GM23338 (cell line): Measurements from ENCODE around the gene CWC22. TPM values are rescaled to one million over a fixed set of nuclear protein-coding genes. Genes with fewer than 3 reads are reported as not detected.

Source experiments
- ATAC-seq: fragments of 200-7000 bp; cut with Tn5 transposase; 3 replicates; pipeline ENCODE4 v1.9.1; 2020
- DNase-seq: peaks from one replicate; pipeline ENCODE4 v3.0.0-alpha.2; 2015; ENCODE audit warnings: low spot score
- H2AFZ ChIP-seq: fragments of 200-600 bp; sonication (generic); 2 replicates; pipeline ENCODE4 v1.8.0; 2016; ENCODE audit warnings: antibody characterized with exemption, mild to moderate bottlenecking, moderate library complexity
- H3F3A ChIP-seq: fragments of 200-600 bp; sonication (generic); replicated peaks from 2 replicates; pipeline ENCODE4 v1.8.0; 2017; ENCODE audit warnings: antibody characterized with exemption, mixed run types, low read depth
- H3K27ac ChIP-seq: fragments of 200-600 bp; sonication (generic); 2 replicates; pipeline ENCODE4 v1.6.1; 2016; ENCODE audit warnings: low read depth
- H3K27me3 ChIP-seq: fragments of 200-600 bp; sonication (generic); 2 replicates; pipeline ENCODE4 v1.8.0; 2016; ENCODE audit warnings: mild to moderate bottlenecking, mixed run types, moderate library complexity; ENCODE audit not compliant: insufficient read depth
- H3K36me3 ChIP-seq: fragments of 200-600 bp; sonication (generic); 2 replicates; pipeline ENCODE4 v1.8.0; 2016; ENCODE audit warnings: mild to moderate bottlenecking; ENCODE audit not compliant: insufficient read depth
- H3K4me1 ChIP-seq: fragments of 200-600 bp; sonication (generic); 2 replicates; pipeline ENCODE4 v1.8.0; 2016; ENCODE audit warnings: mild to moderate bottlenecking, moderate library complexity; ENCODE audit not compliant: insufficient read depth
- H3K4me2 ChIP-seq: fragments of 200-600 bp; sonication (generic); 2 replicates; pipeline ENCODE4 v1.7.1; 2017; ENCODE audit warnings: mixed run types
- H3K4me3 ChIP-seq: fragments of 200-600 bp; sonication (generic); 2 replicates; pipeline ENCODE4 v1.6.1; 2016; ENCODE audit warnings: mixed run types
- H3K79me2 ChIP-seq: fragments of 200-600 bp; sonication (generic); replicated peaks from 2 replicates; pipeline ENCODE4 v1.8.0; 2017; ENCODE audit warnings: mild to moderate bottlenecking; ENCODE audit not compliant: insufficient read depth
- H3K9me2 ChIP-seq: fragments of 200-600 bp; sonication (generic); 2 replicates; pipeline ENCODE4 v1.8.0; 2017; ENCODE audit not compliant: insufficient read depth
- H4K20me1 ChIP-seq: fragments of 200-600 bp; sonication (generic); replicated peaks from 2 replicates; pipeline ENCODE4 v1.8.0; 2017; ENCODE audit warnings: mild to moderate bottlenecking; ENCODE audit not compliant: insufficient read depth
- H3K27ac Mint-ChIP-seq: 2 replicates; pipeline ENCODE4 v1.8.0; 2020; ENCODE audit warnings: inconsistent platforms, mild to moderate bottlenecking, moderate library complexity, mixed read lengths
- H3K27me3 Mint-ChIP-seq: 3 replicates; pipeline ENCODE4 v1.8.0; 2022; ENCODE audit warnings: low read depth, mild to moderate bottlenecking, moderate library complexity, mixed read lengths, inconsistent platforms; ENCODE audit not compliant: insufficient read depth, poor library complexity
- H3K36me3 Mint-ChIP-seq: 3 replicates; pipeline ENCODE4 v1.8.0; 2021; ENCODE audit warnings: low read depth, mild to moderate bottlenecking, inconsistent platforms, moderate library complexity, mixed read lengths
- H3K4me1 Mint-ChIP-seq: 3 replicates; pipeline ENCODE4 v1.8.0; 2020; ENCODE audit warnings: mild to moderate bottlenecking, inconsistent platforms, mixed read lengths
- H3K4me3 Mint-ChIP-seq: 3 replicates; pipeline ENCODE4 v1.8.0; 2021; ENCODE audit warnings: moderate library complexity, mild to moderate bottlenecking, inconsistent platforms, mixed read lengths
- H3K9me3 Mint-ChIP-seq: 3 replicates; pipeline ENCODE4 v1.8.0; 2020; ENCODE audit warnings: moderate library complexity, mild to moderate bottlenecking, inconsistent platforms, mixed read lengths
- CREB1 ChIP-seq: fragments of 250-450 bp; sonication (Bioruptor Pico); IDR thresholded peaks from 2 replicates; pipeline ENCODE4 v1.5.0; 2020; ENCODE audit warnings: low read depth, mild to moderate bottlenecking, moderate library complexity
- EZH2 ChIP-seq: fragments of 200-600 bp; sonication (generic); IDR thresholded peaks from one replicate; pipeline ENCODE4 v1.8.0; 2017; ENCODE audit warnings: antibody characterized with exemption, mild to moderate bottlenecking, low read depth; ENCODE audit not compliant: unreplicated experiment
- EZH2phosphoT487 ChIP-seq: fragments of 200-600 bp; sonication (generic); IDR thresholded peaks from one replicate; pipeline ENCODE4 v1.8.1; 2018; ENCODE audit warnings: antibody characterized with exemption; ENCODE audit not compliant: unreplicated experiment
- JUNB ChIP-seq: IDR thresholded peaks from one replicate; pipeline ENCODE4 v1.6.1; 2016; ENCODE audit warnings: antibody characterized with exemption; ENCODE audit not compliant: unreplicated experiment
- POLR2AphosphoS5 ChIP-seq: IDR thresholded peaks from 2 replicates; pipeline ENCODE4 v1.6.1; 2016; ENCODE audit warnings: antibody characterized with exemption, low read depth
- STAT1 ChIP-seq: IDR thresholded peaks from one replicate; pipeline ENCODE4 v1.6.1; 2016; ENCODE audit warnings: antibody characterized with exemption; ENCODE audit not compliant: unreplicated experiment
- ZNF114 ChIP-seq: fragments of 250-450 bp; sonication (Bioruptor Pico); IDR thresholded peaks from 2 replicates; pipeline ENCODE4 v1.5.0; 2020; ENCODE audit warnings: mild to moderate bottlenecking, moderate library complexity
- ZNF331 ChIP-seq: fragments of 250-450 bp; sonication (Bioruptor Pico); IDR thresholded peaks from 2 replicates; pipeline ENCODE4 v1.5.0; 2020; ENCODE audit warnings: low read depth, mild to moderate bottlenecking, moderate library complexity
- polyA plus RNA-seq: library from polyadenylated mRNA; unstranded; fragments of >200 nt; fragmentation: Nextera tagmentation; extraction: Ambion mirVana; gene quantifications from 2 replicates; pipeline ENCODE4 v1.2.1, GENCODE V29; 2016
- total RNA-seq: library from RNA; depleted of rRNA; stranded (reverse); fragments of >200 nt; shearing (Covaris generic); gene quantifications from 2 replicates; pipeline ENCODE4 v1.2.3, GENCODE V29; 2014
- TF ChIP-seq, protein P1 (sequence below): IDR thresholded peaks from one replicate; pipeline ENCODE4 v1.6.1; 2018; ENCODE audit warnings: antibody characterized with exemption; ENCODE audit not compliant: unreplicated experiment
- TF ChIP-seq, protein P2 (sequence below), 2 experiments: fragments of 200-600 bp in 1 of 2; sonication (generic) in 1 of 2; conservative IDR thresholded peaks; 2 replicates each; pipeline versions ENCODE4 v1.5.1 to v1.6.1; 2016 to 2017; ENCODE audit warnings: antibody characterized with exemption in 2 of 2, low read depth in 2 of 2, mild to moderate bottlenecking in 2 of 2, moderate library complexity in 1 of 2
- TF ChIP-seq, protein P3 (sequence below): IDR thresholded peaks from 2 replicates; pipeline ENCODE4 v1.6.1; 2016; ENCODE audit warnings: antibody characterized with exemption

Gene CWC22
- total and polyA plus RNA-seq, 2 experiments from 2014 or later = 36.0 to 38.3 TPM

GRCh38 chr2:180029575-180029974 lies 22.5 kb upstream of the CWC22 start:
- Mint-ChIP-seq H3K4me1 (peaks cover 9% of the 10 kb centered on the region), H3K4me3 (no peak overlapping the region), H3K9me3 (peaks cover 9% of the 10 kb centered on the region), H3K27ac (no peak overlapping the region), H3K27me3 (no peaks in the 10 kb centered on the region), H3K36me3 (no peaks in the 10 kb centered on the region)
- H3K27me3 ChIP-seq = no peaks in the 10 kb centered on the region
- no peaks in the 10 kb centered on the region for H3K9me2 ChIP-seq
- no peaks in the 10 kb centered on the region for H4K20me1 ChIP-seq
- no peak overlapping the region for H3K4me3 ChIP-seq
- no peak overlapping the region for H2AFZ ChIP-seq
- no peaks in the 10 kb centered on the region; the same call in 1 of the 2 replicates for H3K4me1 ChIP-seq
- H3F3A ChIP-seq = no peaks in the 10 kb centered on the region
- H3K27ac ChIP-seq = no peak overlapping the region
- TF ChIP-seq JUNB = no peak
- TF ChIP-seq, protein P1, sequence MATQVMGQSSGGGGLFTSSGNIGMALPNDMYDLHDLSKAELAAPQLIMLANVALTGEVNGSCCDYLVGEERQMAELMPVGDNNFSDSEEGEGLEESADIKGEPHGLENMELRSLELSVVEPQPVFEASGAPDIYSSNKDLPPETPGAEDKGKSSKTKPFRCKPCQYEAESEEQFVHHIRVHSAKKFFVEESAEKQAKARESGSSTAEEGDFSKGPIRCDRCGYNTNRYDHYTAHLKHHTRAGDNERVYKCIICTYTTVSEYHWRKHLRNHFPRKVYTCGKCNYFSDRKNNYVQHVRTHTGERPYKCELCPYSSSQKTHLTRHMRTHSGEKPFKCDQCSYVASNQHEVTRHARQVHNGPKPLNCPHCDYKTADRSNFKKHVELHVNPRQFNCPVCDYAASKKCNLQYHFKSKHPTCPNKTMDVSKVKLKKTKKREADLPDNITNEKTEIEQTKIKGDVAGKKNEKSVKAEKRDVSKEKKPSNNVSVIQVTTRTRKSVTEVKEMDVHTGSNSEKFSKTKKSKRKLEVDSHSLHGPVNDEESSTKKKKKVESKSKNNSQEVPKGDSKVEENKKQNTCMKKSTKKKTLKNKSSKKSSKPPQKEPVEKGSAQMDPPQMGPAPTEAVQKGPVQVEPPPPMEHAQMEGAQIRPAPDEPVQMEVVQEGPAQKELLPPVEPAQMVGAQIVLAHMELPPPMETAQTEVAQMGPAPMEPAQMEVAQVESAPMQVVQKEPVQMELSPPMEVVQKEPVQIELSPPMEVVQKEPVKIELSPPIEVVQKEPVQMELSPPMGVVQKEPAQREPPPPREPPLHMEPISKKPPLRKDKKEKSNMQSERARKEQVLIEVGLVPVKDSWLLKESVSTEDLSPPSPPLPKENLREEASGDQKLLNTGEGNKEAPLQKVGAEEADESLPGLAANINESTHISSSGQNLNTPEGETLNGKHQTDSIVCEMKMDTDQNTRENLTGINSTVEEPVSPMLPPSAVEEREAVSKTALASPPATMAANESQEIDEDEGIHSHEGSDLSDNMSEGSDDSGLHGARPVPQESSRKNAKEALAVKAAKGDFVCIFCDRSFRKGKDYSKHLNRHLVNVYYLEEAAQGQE = no peak
- TF ChIP-seq STAT1 = no peak
- TF ChIP-seq EZH2 = no peak
- TF ChIP-seq ZNF331 (CRISPR knock-in tag) = no peak
- TF ChIP-seq EZH2phosphoT487 = no peak
- TF ChIP-seq ZNF114 (CRISPR knock-in tag) = no peak
- no peak overlapping the region for H3K4me2 ChIP-seq
- no peaks in the 10 kb centered on the region for H3K79me2 ChIP-seq
- no peak for DNase-seq
- ATAC-seq = no peak
- no peaks in the 10 kb centered on the region for H3K36me3 ChIP-seq

- Histone ChIP-seq H3K36me3 (no peaks in the 10 kb centered on the region), H3K4me2 (no peak overlapping the region), H3K27ac (no peak overlapping the region), H3K4me3 (no peak overlapping the region), H3F3A (no peaks in the 10 kb centered on the region), H4K20me1 (no peaks in the 10 kb centered on the region), H3K9me2 (no peaks in the 10 kb centered on the region), H3K79me2 (no peaks in the 10 kb centered on the region), H3K27me3 (no peaks in the 10 kb centered on the region), H3K4me1 (0 out of 2 replicates have a peak, but pooled peaks cover 9% of the 10 kb centered on the region), H2AFZ (no peak overlapping the region)
- Mint-ChIP-seq H3K4me3 (no peak overlapping the region), H3K27ac (no peak overlapping the region), H3K9me3 (no peaks in the 10 kb centered on the region), H3K27me3 (no peaks in the 10 kb centered on the region), H3K4me1 (peaks cover 13% of the 10 kb centered on the region), H3K36me3 (no peaks in the 10 kb centered on the region)
- no peak for ATAC-seq
- DNase-seq = no peak
- TF ChIP-seq ZNF331 (CRISPR knock-in tag) (no peak), JUNB (no peak), EZH2 (no peak), CREB1 (no peak), ZNF114 (CRISPR knock-in tag) (no peak), EZH2phosphoT487 (no peak), POLR2AphosphoS5 (no peak), STAT1 (no peak)
- TF ChIP-seq, protein P1 = no peak
- TF ChIP-seq, protein P2, sequence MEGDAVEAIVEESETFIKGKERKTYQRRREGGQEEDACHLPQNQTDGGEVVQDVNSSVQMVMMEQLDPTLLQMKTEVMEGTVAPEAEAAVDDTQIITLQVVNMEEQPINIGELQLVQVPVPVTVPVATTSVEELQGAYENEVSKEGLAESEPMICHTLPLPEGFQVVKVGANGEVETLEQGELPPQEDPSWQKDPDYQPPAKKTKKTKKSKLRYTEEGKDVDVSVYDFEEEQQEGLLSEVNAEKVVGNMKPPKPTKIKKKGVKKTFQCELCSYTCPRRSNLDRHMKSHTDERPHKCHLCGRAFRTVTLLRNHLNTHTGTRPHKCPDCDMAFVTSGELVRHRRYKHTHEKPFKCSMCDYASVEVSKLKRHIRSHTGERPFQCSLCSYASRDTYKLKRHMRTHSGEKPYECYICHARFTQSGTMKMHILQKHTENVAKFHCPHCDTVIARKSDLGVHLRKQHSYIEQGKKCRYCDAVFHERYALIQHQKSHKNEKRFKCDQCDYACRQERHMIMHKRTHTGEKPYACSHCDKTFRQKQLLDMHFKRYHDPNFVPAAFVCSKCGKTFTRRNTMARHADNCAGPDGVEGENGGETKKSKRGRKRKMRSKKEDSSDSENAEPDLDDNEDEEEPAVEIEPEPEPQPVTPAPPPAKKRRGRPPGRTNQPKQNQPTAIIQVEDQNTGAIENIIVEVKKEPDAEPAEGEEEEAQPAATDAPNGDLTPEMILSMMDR (conservative IDR thresholded peaks at IDR 0.05; ENCODE audit: low read depth in 2 of 2) = no peak
- TF ChIP-seq, protein P3, sequence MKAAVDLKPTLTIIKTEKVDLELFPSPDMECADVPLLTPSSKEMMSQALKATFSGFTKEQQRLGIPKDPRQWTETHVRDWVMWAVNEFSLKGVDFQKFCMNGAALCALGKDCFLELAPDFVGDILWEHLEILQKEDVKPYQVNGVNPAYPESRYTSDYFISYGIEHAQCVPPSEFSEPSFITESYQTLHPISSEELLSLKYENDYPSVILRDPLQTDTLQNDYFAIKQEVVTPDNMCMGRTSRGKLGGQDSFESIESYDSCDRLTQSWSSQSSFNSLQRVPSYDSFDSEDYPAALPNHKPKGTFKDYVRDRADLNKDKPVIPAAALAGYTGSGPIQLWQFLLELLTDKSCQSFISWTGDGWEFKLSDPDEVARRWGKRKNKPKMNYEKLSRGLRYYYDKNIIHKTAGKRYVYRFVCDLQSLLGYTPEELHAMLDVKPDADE = no peak
Measured at GRCh38 chr2:180021850-180022249, 14.8 kb upstream of the CWC22 start.
